GM21526 (cell line): ENCODE results near the gene SLC22A2.

ENCODE experiments used
- ATAC-seq: cut with Tn5 transposase; IDR thresholded peaks from one replicate; pipeline ENCODE4 v1.9.1; 2021; ENCODE audit warnings: moderate library complexity; ENCODE audit not compliant: unreplicated experiment, low FRiP score

The SLC22A2 gene

GRCh38 chr6:160218810-160219209 is 39.8 kb downstream of the SLC22A2 start:
- ATAC-seq, result no peak

GRCh38 chr6:160217863-160218262 is 40.8 kb downstream of the SLC22A2 start:
- ATAC-seq, result no peak

DNA sequence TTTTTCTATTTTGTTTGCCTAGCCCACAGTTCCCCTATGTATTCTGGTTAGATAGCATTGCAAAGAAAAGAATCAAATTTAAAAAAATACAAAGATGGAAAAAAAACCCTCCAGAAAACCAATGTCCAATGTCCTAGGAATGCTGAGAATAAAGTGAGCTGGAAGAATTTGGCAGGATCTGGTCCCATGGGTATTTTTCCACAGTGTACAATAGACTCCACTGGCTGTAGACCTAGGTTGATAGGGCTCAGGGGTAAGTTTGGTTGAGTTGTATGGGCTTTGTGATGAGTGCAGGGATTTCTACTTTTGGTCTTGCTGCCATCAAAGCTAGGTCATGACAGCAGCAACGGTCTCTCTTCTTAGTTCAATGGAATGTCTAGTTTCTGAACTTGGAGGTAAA is 41.5 kb downstream of the SLC22A2 start:
- no peak for ATAC-seq

DNA sequence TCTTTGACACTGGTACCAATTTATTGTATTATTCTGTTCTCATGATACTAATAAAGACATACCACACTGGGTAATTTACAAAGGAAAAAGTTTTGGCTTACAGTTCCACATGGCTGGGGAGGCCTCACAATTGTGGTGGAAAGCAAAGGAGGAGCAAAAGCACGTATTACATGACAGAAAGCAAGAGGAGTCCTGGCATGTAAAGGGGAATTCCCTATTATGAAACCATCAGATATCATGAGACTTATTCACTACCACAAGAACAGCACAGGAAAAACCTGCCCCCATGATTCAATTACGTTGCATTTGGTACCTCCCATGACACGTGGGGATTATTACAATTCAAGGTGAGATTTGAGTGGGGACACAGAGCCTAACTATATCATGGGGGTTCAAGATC is 43.4 kb downstream of the SLC22A2 start:
- ATAC-seq, result no peak

DNA sequence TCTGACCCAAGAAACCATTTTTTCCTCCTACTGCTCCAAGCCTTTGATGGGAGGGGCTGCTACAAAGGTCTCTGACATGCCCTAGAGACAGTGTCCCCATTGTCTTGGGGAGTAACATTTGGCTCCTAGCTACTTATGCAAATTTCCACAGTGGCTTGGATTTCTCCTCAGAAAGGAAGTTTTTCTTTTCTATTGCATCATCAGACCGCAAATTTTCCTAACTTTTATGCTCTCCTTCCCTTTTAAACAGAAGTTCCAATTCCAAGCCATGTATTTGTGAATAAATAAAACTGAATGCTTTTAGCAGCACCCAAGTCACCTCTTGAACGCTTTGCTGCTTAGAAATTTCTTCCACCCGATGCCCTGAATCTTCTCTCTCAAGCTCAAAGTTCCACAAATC is 51.0 kb downstream of the SLC22A2 start:
- no peak for ATAC-seq

GRCh38 chr6:160204710-160205109 is 53.9 kb downstream of the SLC22A2 start:
- ATAC-seq, result no peak

- ATAC-seq, result no peak
These were observed 54.7 kb downstream of the SLC22A2 start for GRCh38 chr6:160203953-160204352.

DNA sequence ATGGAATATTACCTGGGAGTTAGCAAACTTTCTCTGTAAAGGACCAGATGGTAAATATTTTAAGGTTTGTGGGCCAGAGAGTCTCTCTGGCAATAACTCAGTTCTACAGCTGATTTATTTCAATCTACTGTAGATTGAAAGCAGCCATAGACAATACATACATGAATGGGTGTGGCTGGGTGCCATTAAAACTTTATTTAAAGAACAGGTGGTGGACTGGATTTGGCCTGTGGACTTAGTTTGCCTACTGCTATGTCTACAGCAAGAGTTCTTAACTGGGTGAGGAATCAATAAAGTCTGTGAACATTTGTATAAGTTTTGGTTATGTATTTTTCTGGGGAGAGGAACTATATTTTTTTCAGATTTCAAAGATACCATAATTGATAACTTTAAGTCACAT is 55.1 kb downstream of the SLC22A2 start:
- no peak for ATAC-seq

GRCh38 chr6:160203076-160203475 is 55.5 kb downstream of the SLC22A2 start:
- ATAC-seq, result no peak

DNA sequence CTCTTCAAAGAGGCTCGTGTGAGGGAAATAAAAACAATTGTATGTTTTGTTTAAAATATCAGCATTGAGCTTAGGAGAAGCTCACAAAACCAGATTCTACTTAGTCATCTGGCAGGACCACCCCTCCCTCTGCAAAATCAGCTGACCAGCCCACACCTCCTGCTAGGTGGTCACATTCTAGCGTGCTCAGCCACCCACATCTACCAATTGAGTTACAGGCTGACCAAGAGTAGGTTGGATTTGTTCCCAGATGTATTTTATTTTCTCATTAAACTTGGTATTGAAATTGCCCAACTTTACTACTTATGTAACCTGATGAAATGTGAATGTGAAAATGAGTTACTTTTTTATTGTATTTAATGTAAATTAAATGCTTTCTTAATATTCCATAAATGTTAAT is 56.2 kb downstream of the SLC22A2 start:
- no peak for ATAC-seq

- no peak for ATAC-seq
These were observed 57.6 kb downstream of the SLC22A2 start for GRCh38 chr6:160201061-160201460.

DNA sequence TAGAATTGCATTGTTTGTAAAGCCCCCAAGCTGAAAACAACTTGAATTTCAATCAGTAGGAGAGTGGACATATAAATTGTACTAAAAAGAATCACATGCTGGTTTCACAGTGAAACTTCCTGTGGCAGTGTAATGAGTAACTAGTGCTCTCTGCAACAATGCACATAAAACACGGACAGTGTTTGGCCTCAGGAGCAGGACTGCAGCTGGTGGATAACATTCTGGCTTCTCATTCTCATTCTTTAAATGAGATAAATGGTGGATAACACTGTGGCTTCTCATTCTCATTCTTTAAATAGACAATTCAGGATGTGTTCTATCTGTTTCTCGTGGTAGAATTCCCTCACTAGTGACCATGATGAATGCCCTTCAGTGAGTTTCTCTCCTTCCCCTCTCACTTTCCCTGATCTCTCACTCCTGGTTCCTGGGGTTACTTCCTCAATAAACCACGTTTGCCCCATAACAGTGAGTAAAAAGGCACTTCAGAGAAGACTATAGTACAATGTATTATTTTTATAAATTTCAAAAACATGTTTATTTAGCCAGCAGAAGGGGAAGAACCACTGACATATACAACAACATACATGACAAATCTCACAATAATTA is 59.9 kb downstream of the SLC22A2 start:
- peak; percentile 74 for ATAC-seq

DNA sequence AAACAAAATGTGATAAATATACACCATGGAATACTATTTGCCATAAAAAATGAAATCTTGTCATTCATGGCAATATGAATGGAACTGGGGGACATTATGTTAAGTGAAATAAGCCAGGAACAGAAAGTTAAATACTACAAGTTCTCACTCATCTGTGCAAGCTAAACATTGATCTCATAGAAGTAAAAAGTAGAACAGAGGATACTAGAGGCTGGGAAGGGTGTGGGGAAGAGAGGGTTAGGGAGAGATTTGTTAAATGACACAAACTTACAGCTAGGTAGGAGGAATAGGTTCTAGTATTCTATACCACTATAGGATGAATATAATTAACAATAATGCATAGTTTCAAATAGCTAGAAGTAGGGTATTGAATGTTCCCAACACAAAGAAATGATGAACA is 61.0 kb downstream of the SLC22A2 start:
- ATAC-seq, result no peak

- no peak for ATAC-seq
These were observed 63.8 kb downstream of the SLC22A2 start for GRCh38 chr6:160194808-160195207.

DNA sequence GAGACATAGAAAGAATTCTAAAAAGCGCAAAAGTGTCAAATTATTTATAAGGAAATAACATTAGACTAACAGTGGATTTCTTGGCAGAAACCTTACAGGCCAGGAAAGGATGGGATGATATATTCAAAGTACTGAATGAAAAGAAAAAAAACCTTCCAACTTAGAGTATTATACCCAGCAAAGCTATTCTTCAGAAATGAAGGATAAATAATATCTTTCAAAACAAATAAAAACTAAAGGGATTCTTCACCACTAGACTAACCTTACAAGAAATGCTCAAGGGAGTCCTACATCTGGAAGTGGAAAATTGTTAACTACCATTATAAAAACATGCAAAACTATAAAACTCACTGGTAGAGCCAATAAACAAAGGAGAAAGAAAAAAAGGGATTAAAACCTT is 65.8 kb downstream of the SLC22A2 start:
- ATAC-seq, result no peak

- ATAC-seq, result no peak
These were observed 67.6 kb downstream of the SLC22A2 start for GRCh38 chr6:160190973-160191372.

DNA sequence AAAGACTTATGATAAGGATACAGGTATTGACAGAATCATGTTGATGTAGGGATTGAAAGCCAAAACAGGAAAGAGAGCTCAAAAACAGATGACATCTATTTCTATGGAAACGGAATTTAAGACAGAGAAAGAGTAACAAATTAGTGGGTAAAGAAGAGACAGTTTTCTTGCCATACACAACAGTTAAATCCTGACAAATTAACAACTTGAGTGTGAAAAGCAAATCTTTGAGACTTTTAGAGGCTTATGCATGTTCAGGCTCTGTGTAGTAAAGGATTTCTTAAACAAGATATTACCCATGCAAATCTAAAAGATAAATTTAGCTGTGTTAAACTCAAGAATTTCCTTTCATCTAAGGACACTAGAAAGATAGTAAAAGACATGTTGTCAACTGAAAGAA is 68.5 kb downstream of the SLC22A2 start:
- no peak for ATAC-seq

GRCh38 chr6:160188773-160189172 is 69.8 kb downstream of the SLC22A2 start:
- ATAC-seq, result no peak

DNA sequence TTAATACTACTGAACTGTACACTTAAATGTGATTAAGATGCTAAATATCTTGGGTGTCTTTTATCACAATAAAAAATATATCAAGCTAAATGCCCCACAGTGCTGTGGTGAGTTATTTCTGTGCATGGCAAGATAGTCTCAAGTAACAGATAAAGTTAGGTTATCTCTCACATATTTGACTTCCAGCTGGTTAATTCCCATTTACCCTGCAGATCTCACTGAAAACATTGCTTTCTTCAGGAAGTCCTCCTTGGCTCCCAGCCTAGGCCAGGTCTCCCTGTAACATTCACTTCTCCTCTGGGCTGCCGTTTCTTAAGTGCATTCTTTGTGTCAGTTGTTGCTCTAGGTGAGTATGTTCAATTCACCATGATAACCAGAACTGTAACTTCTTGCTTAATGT is 77.9 kb downstream of the SLC22A2 start:
- ATAC-seq, result no peak

GRCh38 chr6:160178271-160178670 is 80.3 kb downstream of the SLC22A2 start:
- no peak for ATAC-seq

GRCh38 chr6:160177220-160177619 is 81.4 kb downstream of the SLC22A2 start:
- no peak for ATAC-seq

DNA sequence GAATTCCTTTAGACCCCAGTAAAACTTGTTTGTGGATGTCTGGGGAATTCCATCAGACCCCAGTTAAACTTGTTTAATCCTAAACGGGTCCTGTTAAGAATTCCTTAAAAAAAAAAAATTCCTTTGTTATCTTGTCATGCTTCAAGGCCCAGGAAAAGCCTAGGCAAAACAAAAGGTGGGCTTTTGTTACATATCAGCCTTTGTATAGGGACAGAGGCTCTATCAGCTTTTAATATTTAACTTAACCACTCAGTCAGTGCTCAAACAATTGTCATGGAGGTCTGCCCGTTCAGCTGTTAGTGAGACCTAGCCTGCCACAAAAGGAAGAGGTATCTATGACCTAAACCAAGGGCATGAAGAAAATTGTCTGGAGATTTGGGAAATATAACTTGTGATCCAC is 83.9 kb downstream of the SLC22A2 start:
- no peak for ATAC-seq
